HL-60 (cell line): Measurements from ENCODE around the gene IFIT5.

Experiments used
- GABPA ChIP-seq: IDR thresholded peaks from 2 replicates; pipeline ENCODE4 v1.6.1; 2012; ENCODE audit warnings: low read depth
- POLR2AphosphoS5 ChIP-seq: IDR thresholded peaks from 2 replicates; pipeline ENCODE4 v1.6.1; 2012; ENCODE audit warnings: low read depth
- REST ChIP-seq: IDR thresholded peaks from 2 replicates; pipeline ENCODE4 v1.6.1; 2012; ENCODE audit warnings: low read depth; ENCODE audit not compliant: insufficient replicate concordance
- SPI1 ChIP-seq: IDR thresholded peaks from 2 replicates; pipeline ENCODE4 v1.6.1; 2012; ENCODE audit warnings: low read depth, mild to moderate bottlenecking, borderline replicate concordance
- TF ChIP-seq, protein P1 (sequence below): IDR thresholded peaks from one replicate; pipeline ENCODE4 v1.5.1; 2011; ENCODE audit warnings: low read length, control low read depth, inconsistent platforms; ENCODE audit not compliant: insufficient read depth

- TF ChIP-seq, protein P1, sequence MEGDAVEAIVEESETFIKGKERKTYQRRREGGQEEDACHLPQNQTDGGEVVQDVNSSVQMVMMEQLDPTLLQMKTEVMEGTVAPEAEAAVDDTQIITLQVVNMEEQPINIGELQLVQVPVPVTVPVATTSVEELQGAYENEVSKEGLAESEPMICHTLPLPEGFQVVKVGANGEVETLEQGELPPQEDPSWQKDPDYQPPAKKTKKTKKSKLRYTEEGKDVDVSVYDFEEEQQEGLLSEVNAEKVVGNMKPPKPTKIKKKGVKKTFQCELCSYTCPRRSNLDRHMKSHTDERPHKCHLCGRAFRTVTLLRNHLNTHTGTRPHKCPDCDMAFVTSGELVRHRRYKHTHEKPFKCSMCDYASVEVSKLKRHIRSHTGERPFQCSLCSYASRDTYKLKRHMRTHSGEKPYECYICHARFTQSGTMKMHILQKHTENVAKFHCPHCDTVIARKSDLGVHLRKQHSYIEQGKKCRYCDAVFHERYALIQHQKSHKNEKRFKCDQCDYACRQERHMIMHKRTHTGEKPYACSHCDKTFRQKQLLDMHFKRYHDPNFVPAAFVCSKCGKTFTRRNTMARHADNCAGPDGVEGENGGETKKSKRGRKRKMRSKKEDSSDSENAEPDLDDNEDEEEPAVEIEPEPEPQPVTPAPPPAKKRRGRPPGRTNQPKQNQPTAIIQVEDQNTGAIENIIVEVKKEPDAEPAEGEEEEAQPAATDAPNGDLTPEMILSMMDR: no peak
- TF ChIP-seq REST: no peak
- no peak for TF ChIP-seq GABPA
- TF ChIP-seq POLR2AphosphoS5: no peak
- TF ChIP-seq SPI1: no peak
Measured at GRCh38 chr10:89382757-89383156, 31.6 kb upstream of the IFIT5 start.
